Heart right ventricle (tissue), 16 donors: ENCODE results near the gene DAPP1. TPM values are rescaled to one million over a fixed set of nuclear protein-coding genes. Genes with fewer than 3 reads are reported as not detected.

ENCODE experiments used
- ATAC-seq, 8 donors: fragments of 200-7000 bp; cut with Tn5 transposase; one replicate each; pipeline ENCODE4 v1.9.1; 2020; ENCODE audit warnings: mild to moderate bottlenecking in 8 of 8, moderate library complexity in 8 of 8, moderate number of reproducible peaks in 1 of 8
- DNase-seq, 2 donors: peaks; one replicate each; pipeline ENCODE4 v3.0.0-alpha.2; 2020
- H3K27ac ChIP-seq, 10 donors: fragments of 200-600 bp; sonication (generic) in 2 of 10; one replicate each; pipeline versions ENCODE4 v1.5.0 to v1.8.0; 2020 to 2022; ENCODE audit warnings: mild to moderate bottlenecking in 3 of 10
- H3K27me3 ChIP-seq, 7 donors: fragments of 200-600 bp; one replicate each; pipeline ENCODE4 v1.8.0; 2021 to 2022; ENCODE audit warnings: mild to moderate bottlenecking in 2 of 7
- H3K36me3 ChIP-seq, 9 donors: fragments of 200-600 bp; sonication (generic) in 1 of 9; one replicate each; pipeline versions ENCODE4 v1.5.0 to v1.8.0; 2020 to 2022; ENCODE audit warnings: mild to moderate bottlenecking in 2 of 9
- H3K4me1 ChIP-seq, 9 donors: fragments of 200-600 bp; sonication (generic) in 1 of 9; one replicate each; pipeline versions ENCODE4 v1.5.0 to v1.8.0; 2020 to 2022; ENCODE audit warnings: mild to moderate bottlenecking in 4 of 9
- H3K4me3 ChIP-seq, 10 donors: fragments of 200-600 bp; sonication (generic) in 2 of 10; one replicate each; pipeline versions ENCODE4 v1.5.0 to v1.8.0; 2020 to 2022; ENCODE audit warnings: mild to moderate bottlenecking in 7 of 10, moderate library complexity in 2 of 10
- H3K9me3 ChIP-seq, 11 donors: fragments of 200-600 bp in 10 of 11; sonication (generic) in 2 of 11; one replicate each; pipeline versions ENCODE4 v1.5.0 to v1.8.0; 2013 to 2022; ENCODE audit warnings: mild to moderate bottlenecking in 2 of 11, control low read depth in 1 of 11, moderate library complexity in 1 of 11
- CTCF ChIP-seq, 9 donors: fragments of 200-600 bp; sonication (generic) in 2 of 9; IDR thresholded peaks; one replicate each; pipeline versions ENCODE4 v1.5.0 to v1.8.0; 2021 to 2022; ENCODE audit warnings: antibody characterized with exemption in 9 of 9, mild to moderate bottlenecking in 5 of 9, moderate library complexity in 1 of 9
- WGBS, 2 donors: extraction: QIAGEN DNeasy Blood & Tissue Kit; methylation state at CpG; one replicate each; pipeline ENCODE4 v1.1.7; 2013; ENCODE audit warnings: inconsistent platforms in 1 of 2; 5-methylcytosine and 5-hydroxymethylcytosine counted together
- intact Hi-C, 10 donors: fragments of 100-400 bp; cut with DNase I; formaldehyde crosslinking; loops; one replicate each; pipeline versions ENCODE4 v1.11.1 to v1.14.2; 2022
- polyA plus RNA-seq, 2 donors: library from polyadenylated mRNA; stranded (reverse); fragments of 200-250 nt; gene quantifications; one replicate each; pipeline ENCODE4 v1.2.3, GENCODE V29; 2013
- total RNA-seq, 10 donors: library from RNA; stranded (reverse); fragmentation: NEBNext Ultra II Directional in 3 of 10; extraction: Animal tissue kit (Norgen Biotek cat#: 25700) in 3 of 10; gene quantifications; one replicate each; pipeline versions ENCODE4 v1.2.1 to v1.2.4, GENCODE V29; 2021 to 2023
- donor health status: Arrhythmogenic right ventricular cardiomyopathy.
- donor health status: ischemic (EF 13 %, LVEDD 7.1; RV severe dilation, severe dysfunction).
- donor health status: healthy with polysubstance abuse.
- donor health status: DM: no; HTN: yes; CAD: no.
- donor health status: DM: no; HTN: no; CAD: no.
- donor health status: ischemic (EF 25% LVEDD 6.9; RV normal size, moderate dysfunction).
- donor health status: ischemic (EF 25% LVEDD 5.7; RV mildly dilated, moderate dysfunction).
- donor health status: healthy.
- donor health status: DM: yes; HTN: yes; CAD: no.
- donor health status: Ischemic cardiomyopathy.
- donor health status: ischemic (EF 35%, LVEDD 5.7; RV mildly dilated, moderate dysfunction).
- donor health status: nonischemic (EF 11% LVEDD 7.7; RV severe dilation, severe dysfunction).
- donor health status: DM: yes; HTN: yes; CAD: no.
- donor health status: PGD.
- donor health status: ischemic (EF 29% LVEDD 5.4; RV normal size, mild dysfunction).
- donor health status: nonischemic (EF 23%, LVEDD 6.1; RV moderate dilation, normal function).

DAPP1 gene
- total and polyA plus RNA-seq, 12 donors = 0.16 to 5.4 (median 0.34) TPM; not detected in 1

GRCh38 chr4:99832758-99833157 is 16.1 kb downstream of the DAPP1 start:
- 76 to 85% methylated on average over 3 of the region's 3 CpGs for WGBS, 2 donors
- Histone ChIP-seq H3K9me3 (no peaks in the 10 kb centered on the region), H3K36me3 (peaks cover 0 to 22% (median 0%) of the 10 kb centered on the region in 9 donors), H3K4me1 (no peaks in the 10 kb centered on the region), H3K27ac (no peak overlapping the region), H3K4me3 (no peak overlapping the region), H3K27me3 (no peaks in the 10 kb centered on the region)
- TF ChIP-seq CTCF (IDR thresholded peaks at IDR 0.05) = no peak
- ATAC-seq = no peak
- no peak for DNase-seq
- intact Hi-C loops = no loop called here

DNA sequence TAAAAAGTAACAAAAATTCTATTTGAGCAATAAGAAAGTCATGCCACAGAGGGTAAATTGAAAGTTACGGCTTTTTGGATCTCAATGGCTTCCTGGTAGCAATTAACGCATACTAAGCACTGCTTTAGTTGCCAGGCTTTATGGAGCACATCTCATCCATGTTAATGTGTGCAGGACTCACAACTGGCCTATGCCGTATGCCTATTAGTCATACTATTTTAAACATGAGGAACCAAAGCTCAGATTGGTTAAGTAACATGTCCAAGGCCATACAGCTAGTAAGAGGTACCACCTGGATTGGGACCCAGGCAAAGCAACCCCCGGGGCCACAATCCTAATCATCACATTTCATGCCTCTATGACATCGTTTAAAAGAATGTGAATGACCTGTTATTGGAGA is 17.1 kb downstream of the DAPP1 start:
- no peak for ATAC-seq
- no peak for DNase-seq

GRCh38 chr4:99834569-99834968 is 17.9 kb downstream of the DAPP1 start:
- 91 to 93% methylated on average over 7 of the region's 7 CpGs for WGBS, 2 donors
- Histone ChIP-seq H3K9me3 (no peaks in the 10 kb centered on the region), H3K36me3 (peaks cover 0 to 29% (median 0%) of the 10 kb centered on the region in 9 donors), H3K4me1 (no peaks in the 10 kb centered on the region), H3K4me3 (no peak overlapping the region), H3K27me3 (no peaks in the 10 kb centered on the region), H3K27ac (no peak overlapping the region)
- DNase-seq (no peak), ATAC-seq (no peak)
- intact Hi-C loops = no loop called here
- no peak for TF ChIP-seq CTCF (IDR thresholded peaks at IDR 0.05)

More for the DNA sequence above, 17.1 kb downstream of the DAPP1 start:
- Histone ChIP-seq H3K4me1 (no peaks in the 10 kb centered on the region), H3K9me3 (no peaks in the 10 kb centered on the region), H3K4me3 (no peak overlapping the region), H3K27me3 (no peaks in the 10 kb centered on the region), H3K36me3 (peaks cover 0 to 29% (median 0%) of the 10 kb centered on the region in 9 donors), H3K27ac (no peak overlapping the region)
- 79 to 93% methylated on average over 5 of the region's 5 CpGs for WGBS, 2 donors
- intact Hi-C loops = no loop called here
- TF ChIP-seq CTCF (IDR thresholded peaks at IDR 0.05) = no peak

GRCh38 chr4:99835942-99836341 is 19.3 kb downstream of the DAPP1 start:
- ATAC-seq (no peak), DNase-seq (no peak)
- Histone ChIP-seq H3K27me3 (no peaks in the 10 kb centered on the region), H3K4me1 (no peaks in the 10 kb centered on the region), H3K4me3 (no peak overlapping the region), H3K9me3 (no peaks in the 10 kb centered on the region), H3K27ac (no peak overlapping the region), H3K36me3 (peaks cover 0 to 33% (median 0%) of the 10 kb centered on the region in 9 donors)
- no peak for TF ChIP-seq CTCF (IDR thresholded peaks at IDR 0.05)
- intact Hi-C loops = no loop called here
- WGBS, 2 donors = 92 to 97% methylated on average over 2 of the region's 2 CpGs
